SU-DHL-6 (cell line): Measurements from ENCODE around the gene KLHDC8B.

Source experiments
- CTCF ChIP-seq: fragments of 200-600 bp; sonication (generic); IDR thresholded peaks from one replicate; pipeline ENCODE4 v1.5.1; 2017; ENCODE audit warnings: antibody characterized with exemption, mild to moderate bottlenecking, low read length, moderate library complexity; ENCODE audit not compliant: insufficient read depth, poor library complexity, severe bottlenecking
- EZH2phosphoT487 ChIP-seq: fragments of 200-600 bp; sonication (generic), shearing (Covaris generic); conservative IDR thresholded peaks from 2 replicates; pipeline ENCODE4 v1.6.1; 2018; ENCODE audit warnings: mild to moderate bottlenecking, antibody characterized with exemption, low read length, moderate library complexity, mixed read lengths

- TF ChIP-seq CTCF: no peak
- no peak for TF ChIP-seq EZH2phosphoT487
These were observed 39.8 kb upstream of the KLHDC8B start for GRCh38 chr3:49131576-49131975.
